Adipocyte (in vitro differentiated cells): ENCODE results near the gene AAK1.
"Not testable (repeated sequence)": the region's sequence is repeated elsewhere in the genome, so short reads cannot be mapped to it uniquely, and the experiment has no call there.

ENCODE experiments used
- DNase-seq: peaks from one replicate; pipeline ENCODE4 v3.0.0-alpha.2; 2015; ENCODE audit warnings: low read depth
- H3K27me3 ChIP-seq: replicated peaks from 2 replicates; pipeline ENCODE4 v1.7.0; 2013; ENCODE audit warnings: mild to moderate bottlenecking, low read length, moderate library complexity; ENCODE audit not compliant: control insufficient read depth, insufficient read depth
- H3K36me3 ChIP-seq: 2 replicates; pipeline ENCODE4 v1.7.0; 2013; ENCODE audit warnings: low read length, mild to moderate bottlenecking, moderate library complexity; ENCODE audit not compliant: control insufficient read depth, insufficient read depth, severe bottlenecking
- H3K4me1 ChIP-seq: 2 replicates; pipeline ENCODE4 v1.7.0; 2013; ENCODE audit warnings: mild to moderate bottlenecking, low read length, moderate library complexity; ENCODE audit not compliant: control insufficient read depth, insufficient read depth
- H3K4me3 ChIP-seq: 2 replicates; pipeline ENCODE4 v1.7.0; 2013; ENCODE audit warnings: mild to moderate bottlenecking, low read length, moderate library complexity
- H3K9ac ChIP-seq: 2 replicates; pipeline ENCODE4 v1.7.0; 2013; ENCODE audit warnings: mild to moderate bottlenecking, low read length, moderate library complexity
- H3K9me3 ChIP-seq: 2 replicates; pipeline ENCODE4 v1.7.0; 2013; ENCODE audit warnings: mild to moderate bottlenecking, low read length, moderate library complexity; ENCODE audit not compliant: control insufficient read depth

The AAK1 gene

DNA sequence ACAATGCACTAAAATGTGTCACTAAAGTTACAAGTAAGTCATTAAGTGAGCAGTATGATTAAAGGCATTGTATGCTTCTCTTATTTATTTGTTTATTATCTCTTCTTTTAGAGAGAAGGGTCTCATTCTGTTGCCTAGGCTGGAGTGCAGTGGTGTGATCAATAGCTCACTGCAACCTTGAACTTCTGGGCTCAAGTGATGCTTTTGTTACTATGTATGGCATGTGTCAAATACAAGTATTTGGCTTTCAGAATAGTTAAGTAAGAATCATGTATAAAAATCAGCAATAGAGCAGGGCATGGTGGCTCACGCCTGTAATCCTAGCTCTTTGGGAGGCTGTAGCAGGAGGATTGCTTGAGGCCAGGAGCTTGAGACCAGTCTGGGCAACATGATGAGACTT, 15.8 kb upstream of the AAK1 start:
- Histone ChIP-seq H3K9me3 (peaks cover 4% of the 10 kb centered on the region), H3K27me3 (no peaks in the 10 kb centered on the region), H3K36me3 (no peaks in the 10 kb centered on the region), H3K4me1 (no peaks in the 10 kb centered on the region), H3K9ac (no peak overlapping the region), H3K4me3 (no peak overlapping the region)
- DNase-seq = no peak

- Histone ChIP-seq H3K9ac (no peak overlapping the region), H3K9me3 (no peaks in the 10 kb centered on the region), H3K27me3 (no peaks in the 10 kb centered on the region), H3K36me3 (no peaks in the 10 kb centered on the region), H3K4me3 (no peak overlapping the region), H3K4me1 (peaks cover 7% of the 10 kb centered on the region)
- peak; percentile 66 for DNase-seq
Measured at GRCh38 chr2:69652206-69652605, 8.7 kb upstream of the AAK1 start.

DNA sequence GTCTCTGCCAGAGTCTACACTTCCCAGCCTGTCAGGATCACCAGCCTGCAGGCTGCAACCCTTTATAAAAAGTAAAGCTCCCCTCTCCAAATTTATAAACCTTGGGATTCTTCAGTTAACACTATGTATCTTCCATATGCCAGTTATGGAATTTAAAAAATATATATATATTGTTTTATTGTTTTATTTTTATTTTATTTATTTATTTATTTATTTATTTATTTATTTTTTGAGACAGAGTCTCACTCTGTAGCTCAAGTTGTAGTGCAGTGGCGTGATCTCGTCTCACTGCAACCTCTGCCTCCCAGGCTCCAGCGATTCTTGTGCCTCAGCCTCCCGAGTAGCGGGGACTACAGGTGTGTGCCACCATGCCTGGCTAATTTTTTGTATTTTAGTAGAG, 3.7 kb upstream of the AAK1 start:
- not testable (repeated sequence) for H3K4me3 ChIP-seq, H3K36me3 ChIP-seq, H3K27me3 ChIP-seq, H3K9me3 ChIP-seq, H3K9ac ChIP-seq, DNase-seq
- H3K4me1 ChIP-seq = peaks cover 14% of the 10 kb centered on the region

DNA sequence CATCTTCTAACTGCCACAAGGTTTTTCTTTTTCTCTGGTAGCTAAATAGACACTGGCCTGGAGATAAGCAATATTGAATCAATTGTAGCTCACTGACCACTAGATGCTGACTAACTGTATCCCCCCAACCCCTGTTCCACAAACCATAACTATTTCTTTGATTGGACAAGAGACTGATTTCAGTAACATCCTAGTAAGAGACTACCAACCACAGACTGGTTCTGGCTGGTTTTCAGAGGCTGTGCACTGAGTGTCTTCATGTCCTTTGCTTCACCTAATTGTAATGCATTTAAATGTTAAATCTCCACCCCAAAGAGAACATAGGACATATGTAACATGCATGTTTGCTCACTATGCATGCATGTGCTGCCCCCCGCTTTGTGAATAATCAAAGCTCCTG, 3.2 kb upstream of the AAK1 start:
- no peak for DNase-seq
- H3K27me3 ChIP-seq = no peaks in the 10 kb centered on the region
- H3K9ac ChIP-seq = no peak overlapping the region
- H3K36me3 ChIP-seq = no peaks in the 10 kb centered on the region
- H3K9me3 ChIP-seq = no peaks in the 10 kb centered on the region
- H3K4me1 ChIP-seq = peaks cover 14% of the 10 kb centered on the region
- no peak overlapping the region for H3K4me3 ChIP-seq

DNA sequence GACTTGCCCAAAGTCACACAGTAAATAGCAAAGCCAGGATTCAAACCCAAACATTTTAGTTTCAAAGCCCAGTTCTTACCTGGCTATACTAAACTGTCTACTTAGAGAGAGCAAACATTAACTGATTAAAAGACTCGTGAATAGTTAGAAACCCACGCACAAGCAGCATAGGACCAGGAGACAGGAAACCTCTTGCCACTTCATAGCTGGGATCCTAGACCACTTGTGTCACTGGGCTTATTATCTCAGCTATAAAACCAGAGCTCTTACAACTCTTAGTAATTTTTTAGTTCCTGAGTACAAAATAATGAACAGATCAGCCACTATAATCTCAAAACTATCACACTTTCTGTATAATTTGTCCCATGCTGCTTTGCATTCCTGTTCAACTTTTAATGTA, 2.4 kb upstream of the AAK1 start:
- Histone ChIP-seq H3K36me3 (no peaks in the 10 kb centered on the region), H3K27me3 (no peaks in the 10 kb centered on the region), H3K4me3 (no peak overlapping the region), H3K9me3 (no peaks in the 10 kb centered on the region), H3K9ac (no peak overlapping the region), H3K4me1 (peaks cover 22% of the 10 kb centered on the region)
- DNase-seq = no peak

- no peaks in the 10 kb centered on the region for H3K36me3 ChIP-seq
- peak overlapping the region; percentile 96 for H3K4me3 ChIP-seq
- DNase-seq = peak; percentile 31
Measured at GRCh38 chr2:69645031-69645431, 1.5 kb upstream of the AAK1 start.

GRCh38 chr2:69644506-69644979, 1.0 kb upstream of the AAK1 start:
- Histone ChIP-seq H3K4me1 (peaks cover 36% of the 10 kb centered on the region), H3K4me3 (peak overlapping the region; percentile 96), H3K36me3 (no peaks in the 10 kb centered on the region), H3K9me3 (no peaks in the 10 kb centered on the region), H3K9ac (peak overlapping the region; percentile 97), H3K27me3 (no peaks in the 10 kb centered on the region)
- DNase-seq = no peak

More at GRCh38 chr2:69645031-69645431, 1.5 kb upstream of the AAK1 start:
- no peaks in the 10 kb centered on the region for H3K27me3 ChIP-seq
- peaks cover 31% of the 10 kb centered on the region for H3K4me1 ChIP-seq
- no peaks in the 10 kb centered on the region for H3K9me3 ChIP-seq
- peak overlapping the region; percentile 97 for H3K9ac ChIP-seq

DNA sequence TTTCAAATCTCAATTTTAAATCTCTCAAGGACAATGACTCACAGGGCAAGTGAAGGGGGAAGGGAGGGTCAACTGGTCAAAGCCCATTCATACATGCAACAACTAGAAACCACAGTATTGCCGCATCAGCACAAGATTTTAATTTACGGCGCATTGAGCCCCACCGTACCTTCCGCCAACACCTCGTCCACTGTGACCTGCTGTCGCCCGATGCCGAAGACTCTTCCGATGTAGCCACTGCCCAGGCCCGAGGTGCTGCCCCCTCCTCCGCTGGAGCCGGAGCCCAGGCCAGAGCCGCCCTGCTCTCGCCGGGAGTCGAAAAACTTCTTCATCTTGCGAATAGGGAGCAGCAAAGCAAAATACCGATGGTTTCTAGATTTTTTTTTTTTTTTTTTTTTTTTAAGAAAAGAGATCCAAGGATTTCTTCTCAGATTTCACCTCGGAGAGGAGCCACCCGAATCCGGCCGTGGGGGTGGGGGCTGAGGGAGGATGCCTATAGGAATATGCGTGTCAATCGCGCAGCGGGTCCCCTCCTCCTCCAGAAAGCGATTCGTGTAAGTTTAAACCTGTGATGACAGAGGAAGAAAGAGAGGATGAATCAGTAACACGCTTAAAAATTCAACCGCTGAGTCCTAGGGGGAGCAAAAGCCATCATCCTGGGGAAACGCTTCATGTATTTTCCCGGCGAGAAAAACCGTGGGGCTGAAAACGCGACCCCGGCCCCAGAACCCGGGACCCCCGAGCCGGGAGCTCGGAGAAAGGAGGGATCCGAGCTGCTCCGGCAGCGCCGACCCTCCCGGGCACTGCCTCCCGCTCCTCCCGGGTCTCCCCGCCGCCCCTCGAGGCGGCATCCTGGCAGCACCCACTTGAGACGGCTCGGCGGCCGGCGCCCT, 584 bp downstream of the AAK1 start:
- peak overlapping the region; percentile 97 for H3K9ac ChIP-seq
- H3K4me1 ChIP-seq = peaks cover 39% of the 10 kb centered on the region
- peak; percentile 89 for DNase-seq
- no peaks in the 10 kb centered on the region for H3K36me3 ChIP-seq
- H3K4me3 ChIP-seq = peak overlapping the region; percentile 96
- H3K9me3 ChIP-seq = no peaks in the 10 kb centered on the region
- H3K27me3 ChIP-seq = no peaks in the 10 kb centered on the region

GRCh38 chr2:69641887-69642708, 1.4 kb downstream of the AAK1 start:
- Histone ChIP-seq H3K36me3 (peaks cover 7% of the 10 kb centered on the region), H3K9ac (peak overlapping the region; percentile 97), H3K9me3 (no peaks in the 10 kb centered on the region), H3K4me1 (peaks cover 39% of the 10 kb centered on the region), H3K4me3 (peak overlapping the region; percentile 96), H3K27me3 (no peaks in the 10 kb centered on the region)
- DNase-seq = peak; percentile 39

DNA sequence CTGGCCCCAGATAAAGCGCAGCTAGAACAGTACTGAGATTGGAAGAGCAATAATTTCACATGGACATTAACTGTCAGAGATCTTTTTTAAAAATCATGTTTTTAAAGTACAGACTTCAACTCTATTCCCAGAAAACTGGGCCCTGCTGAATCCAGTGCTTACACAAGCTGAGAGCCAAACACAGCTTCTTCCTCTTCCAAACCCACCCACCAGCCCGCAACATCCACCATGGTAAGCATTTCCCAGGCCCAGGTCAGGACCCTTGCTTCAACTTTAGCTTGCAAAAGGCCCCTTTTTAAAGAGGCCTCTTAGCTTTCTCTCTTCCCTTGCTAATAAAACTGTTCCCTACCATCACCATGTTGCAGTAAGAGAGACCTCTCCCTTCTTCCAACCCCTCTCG, 2.1 kb downstream of the AAK1 start:
- Histone ChIP-seq H3K27me3 (no peaks in the 10 kb centered on the region), H3K9ac (peak overlapping the region; percentile 97), H3K4me3 (peak overlapping the region; percentile 96), H3K9me3 (no peaks in the 10 kb centered on the region), H3K4me1 (peaks cover 39% of the 10 kb centered on the region), H3K36me3 (peaks cover 7% of the 10 kb centered on the region)
- no peak for DNase-seq

- H3K4me3 ChIP-seq = peak overlapping the region; percentile 96
- H3K36me3 ChIP-seq = peaks cover 15% of the 10 kb centered on the region
- H3K4me1 ChIP-seq = peaks cover 29% of the 10 kb centered on the region
- no peaks in the 10 kb centered on the region for H3K27me3 ChIP-seq
- DNase-seq = peak; percentile 48
- H3K9me3 ChIP-seq = no peaks in the 10 kb centered on the region
- no peak overlapping the region for H3K9ac ChIP-seq
Measured at GRCh38 chr2:69639266-69639665, 4.3 kb downstream of the AAK1 start.
